IPS DF 19.7 (cell line): ENCODE results near the gene DENND2A.
"Not testable (repeated sequence)": the region's sequence is repeated elsewhere in the genome, so short reads cannot be mapped to it uniquely, and the experiment has no call there.

ENCODE experiments used
- DNase-seq: peaks from one replicate; pipeline ENCODE4 v3.0.0-alpha.2; 2013; ENCODE audit warnings: low read depth, low spot score

The DENND2A gene

DNA sequence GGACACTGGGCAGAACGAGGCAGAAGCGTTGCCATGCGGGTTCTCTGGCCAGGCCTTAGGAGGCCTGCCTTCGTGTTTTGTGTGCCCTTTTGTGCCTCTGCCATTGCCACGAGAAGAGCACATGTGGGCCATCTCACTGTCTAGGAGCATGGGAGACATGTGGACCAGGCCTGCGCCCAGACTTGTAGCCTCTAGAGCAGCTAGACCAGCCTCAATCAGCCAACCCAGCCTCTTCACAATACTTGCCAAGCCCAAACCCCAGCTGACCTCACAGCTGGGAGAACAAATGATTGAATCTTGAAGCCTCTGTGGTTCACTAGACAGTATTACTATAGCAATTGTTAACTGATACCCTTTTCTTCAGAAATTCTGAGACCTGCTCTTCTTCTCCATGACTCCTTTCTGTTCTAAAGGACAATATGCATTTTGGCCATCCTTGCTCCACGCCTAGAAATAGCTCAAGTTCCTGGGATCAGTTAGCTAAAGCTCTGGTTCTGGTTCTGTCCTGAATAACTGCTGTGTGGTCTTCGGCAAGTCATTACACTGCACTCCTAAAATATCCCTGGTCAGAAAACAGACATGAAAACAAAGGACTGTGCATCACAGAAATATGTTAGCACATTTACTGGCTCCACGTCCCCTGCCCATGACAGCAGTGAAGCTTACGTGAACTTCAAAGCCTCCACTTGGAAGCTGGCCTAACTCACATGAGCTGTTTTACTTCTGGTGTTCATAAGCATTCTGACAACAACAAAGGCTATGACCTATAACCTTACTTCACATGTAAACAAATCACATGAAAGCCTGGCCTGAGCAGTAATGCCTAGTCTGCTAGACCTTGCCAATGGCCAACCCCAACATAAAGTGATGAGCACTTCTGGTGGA is 89.0 kb downstream of the DENND2A start:
- no peak for DNase-seq

DNA sequence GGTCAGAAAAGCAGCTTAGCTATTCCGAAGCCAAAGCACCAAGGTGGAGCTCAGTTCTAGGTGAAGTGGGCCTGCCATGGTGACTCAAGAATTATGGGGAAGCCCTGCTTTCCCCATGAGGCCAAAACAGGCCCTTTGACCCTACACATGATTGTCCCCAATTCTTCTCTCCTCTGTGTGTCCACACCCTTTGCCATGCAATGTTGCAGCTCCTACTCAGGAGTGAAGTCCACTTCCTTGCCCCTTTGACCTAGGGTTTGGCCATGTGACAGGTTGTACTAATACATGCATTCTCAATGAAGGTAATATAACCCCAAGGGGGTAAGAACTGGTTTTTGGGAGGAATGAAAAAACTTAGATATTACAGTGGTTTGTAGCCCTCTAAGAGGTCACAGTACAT is 93.7 kb downstream of the DENND2A start:
- no peak for DNase-seq

DNA sequence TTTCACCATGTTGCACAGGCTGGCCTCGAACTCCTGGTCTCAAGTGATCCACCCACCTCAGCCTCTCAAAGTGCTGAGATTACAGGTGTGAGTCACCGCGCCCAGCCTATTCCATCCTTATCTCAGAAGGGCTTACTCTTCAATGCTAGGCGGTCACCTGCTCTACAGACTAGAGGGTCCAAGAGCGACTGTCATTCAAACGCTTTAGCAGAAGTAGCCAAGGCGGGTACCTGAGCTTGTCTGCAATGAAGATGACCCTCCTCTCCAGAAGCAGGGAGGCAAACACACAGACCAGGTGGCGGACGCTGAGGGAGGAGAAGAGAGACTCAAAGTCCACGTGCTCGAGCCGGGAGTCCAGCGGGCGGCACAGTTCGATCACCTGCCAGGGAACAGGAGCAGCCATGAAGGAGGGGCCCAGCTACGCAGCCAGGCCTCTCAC is 96.2 kb downstream of the DENND2A start:
- DNase-seq = no peak

DNA sequence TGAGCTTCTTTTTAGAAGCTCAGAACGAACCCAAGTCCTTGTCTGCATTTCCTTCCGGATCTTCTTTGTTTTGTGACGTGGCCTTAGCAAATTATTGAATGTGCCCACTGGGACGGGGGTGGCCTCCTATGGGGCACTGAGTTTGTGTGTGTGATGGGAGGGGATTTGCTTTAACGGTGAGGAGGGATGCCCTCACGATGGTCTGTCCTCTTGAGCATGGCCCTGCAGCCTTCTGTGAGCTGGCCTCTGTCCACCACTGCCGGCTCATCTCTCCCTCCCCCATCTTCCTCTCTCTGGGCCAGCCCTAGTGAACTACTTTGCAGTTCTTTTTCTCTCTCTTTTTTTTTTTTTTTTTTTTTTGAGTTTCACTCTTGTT is 98.4 kb downstream of the DENND2A start:
- DNase-seq = no peak

DNA sequence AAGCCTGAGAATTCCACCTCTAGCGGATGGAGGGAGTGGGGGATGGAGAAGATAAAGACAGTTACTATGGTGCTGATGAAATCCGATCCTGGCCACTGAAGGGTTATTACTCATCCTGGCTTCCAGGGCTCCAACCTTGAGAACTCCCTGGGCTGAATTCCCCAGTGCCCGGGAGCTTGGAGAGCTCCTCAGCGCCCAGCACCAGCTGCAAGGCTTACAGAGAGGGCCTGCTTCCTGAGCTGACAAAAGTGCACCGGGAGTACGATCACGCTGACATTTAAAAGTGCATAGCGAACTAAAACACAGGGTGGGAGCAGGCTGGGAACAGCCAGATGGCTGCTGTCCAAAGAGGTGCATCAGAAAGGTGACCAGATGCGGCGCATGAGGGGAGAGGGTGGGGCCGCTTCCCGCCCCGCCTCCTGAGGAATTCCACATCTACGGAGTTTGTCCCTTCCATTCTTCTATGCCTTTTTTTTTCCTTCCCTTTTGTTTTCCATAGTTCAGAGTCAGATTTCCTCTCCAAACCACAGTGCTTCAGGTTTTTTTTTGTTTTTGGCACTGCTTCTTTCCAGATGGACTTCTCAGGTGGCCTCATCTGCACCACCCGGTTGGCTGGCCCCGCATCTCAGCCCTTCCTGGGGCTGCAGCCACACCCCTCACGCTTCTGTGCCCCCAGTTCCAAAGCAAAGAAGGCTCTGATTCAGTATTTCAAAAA is 98.9 kb downstream of the DENND2A start:
- DNase-seq = peak; percentile 98

DNA sequence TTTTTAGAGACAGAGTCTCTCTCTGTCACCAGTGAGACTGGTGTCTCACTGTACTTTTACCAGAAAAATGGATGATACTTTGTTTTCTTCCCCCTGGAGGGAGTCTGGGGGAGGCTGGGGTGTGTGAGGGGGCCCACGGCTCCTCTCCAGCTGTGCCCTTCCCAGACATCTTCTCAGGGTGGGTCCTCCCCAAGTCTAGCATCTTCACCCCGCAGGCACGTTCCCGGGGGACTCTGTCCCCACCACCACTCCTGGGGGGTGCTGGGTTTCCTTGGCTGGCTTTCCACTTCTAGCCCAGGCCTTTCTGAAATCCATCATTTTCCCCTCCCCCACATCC is 99.5 kb downstream of the DENND2A start:
- DNase-seq = no peak

DNA sequence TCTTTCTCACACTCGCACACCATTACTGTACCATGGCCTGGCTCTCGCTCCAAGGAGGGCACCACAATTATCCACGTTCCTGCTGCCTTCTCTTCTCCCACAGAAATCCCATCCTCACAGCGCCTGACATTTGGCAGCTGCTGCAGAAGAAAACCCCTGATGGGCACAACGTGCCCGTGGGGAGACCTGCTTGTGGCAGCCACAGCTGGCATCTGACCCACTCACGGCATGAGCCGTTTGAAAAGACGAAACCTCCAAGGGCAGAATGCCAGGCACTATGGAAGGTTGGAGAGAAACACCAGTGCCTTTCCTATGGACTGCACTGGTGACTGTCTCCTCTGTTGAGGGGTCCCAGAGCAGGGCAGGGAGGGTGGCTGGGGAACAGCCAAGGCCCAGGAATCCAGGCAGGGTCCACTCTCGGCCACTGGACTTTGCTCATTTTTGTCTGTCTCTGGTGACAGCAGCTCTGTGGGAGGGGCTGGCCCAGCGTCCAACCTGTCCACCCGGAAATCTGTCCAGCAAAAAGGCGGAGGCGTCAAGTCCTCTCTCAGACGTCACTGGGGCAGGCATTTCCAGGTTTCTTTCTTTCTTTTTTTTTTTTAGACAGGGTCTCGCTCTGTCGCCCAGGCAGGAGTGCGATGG is 100.4 kb downstream of the DENND2A start:
- DNase-seq = no peak

DNA sequence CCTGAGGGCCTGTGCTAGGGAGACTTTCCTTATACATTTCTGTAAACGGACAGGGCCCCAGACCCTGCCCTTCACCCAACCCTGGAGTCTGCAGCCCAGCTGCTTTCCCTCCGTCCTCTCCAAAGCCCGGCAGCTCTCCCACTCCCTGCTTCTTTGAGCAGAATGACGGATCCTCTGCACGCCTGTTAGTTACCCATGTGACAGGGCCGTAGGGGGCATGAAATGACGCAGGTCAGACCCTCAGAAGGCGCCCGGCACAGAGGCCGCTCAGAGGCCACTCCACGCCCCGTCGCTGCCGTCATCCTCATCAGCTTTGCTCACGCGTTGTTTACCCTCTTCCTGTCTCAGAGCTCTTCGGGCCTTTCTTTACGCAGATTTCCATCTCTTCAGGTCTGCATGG is 101.2 kb downstream of the DENND2A start:
- DNase-seq = no peak

DNA sequence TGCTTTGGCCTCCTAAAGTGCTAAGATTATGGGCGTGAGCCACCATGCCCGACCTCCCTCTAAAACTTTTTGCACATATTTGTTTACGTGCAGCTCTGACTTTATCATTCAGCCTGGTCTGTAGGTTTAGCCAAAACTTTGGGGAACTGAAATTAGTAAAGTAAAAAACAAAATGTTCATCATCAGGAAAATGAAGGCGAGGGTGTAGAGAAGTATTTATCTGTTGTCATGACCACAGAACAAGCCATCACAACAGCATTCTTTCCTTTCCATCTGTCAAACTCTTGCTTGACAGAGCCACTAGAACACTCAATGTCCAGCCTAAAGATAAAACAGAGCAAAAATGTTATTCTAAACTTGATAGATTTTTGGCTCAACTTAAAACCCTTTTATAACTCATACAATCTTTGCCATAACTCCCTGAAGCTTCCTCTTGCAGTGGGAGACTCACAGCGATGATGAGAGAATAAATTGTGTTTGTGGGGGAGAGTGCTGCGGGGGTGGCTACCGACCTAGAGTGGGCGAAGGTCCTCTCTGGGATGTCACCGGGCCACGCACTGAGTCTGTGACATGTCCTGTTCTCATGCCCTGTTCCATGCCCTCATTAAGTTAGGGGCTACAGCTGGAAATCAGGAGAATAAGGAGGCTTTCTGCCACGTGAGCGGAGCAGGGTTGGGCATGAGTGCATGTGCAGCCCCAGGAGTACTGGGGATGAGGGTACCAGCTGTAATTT is 102.7 kb downstream of the DENND2A start:
- no peak for DNase-seq

DNA sequence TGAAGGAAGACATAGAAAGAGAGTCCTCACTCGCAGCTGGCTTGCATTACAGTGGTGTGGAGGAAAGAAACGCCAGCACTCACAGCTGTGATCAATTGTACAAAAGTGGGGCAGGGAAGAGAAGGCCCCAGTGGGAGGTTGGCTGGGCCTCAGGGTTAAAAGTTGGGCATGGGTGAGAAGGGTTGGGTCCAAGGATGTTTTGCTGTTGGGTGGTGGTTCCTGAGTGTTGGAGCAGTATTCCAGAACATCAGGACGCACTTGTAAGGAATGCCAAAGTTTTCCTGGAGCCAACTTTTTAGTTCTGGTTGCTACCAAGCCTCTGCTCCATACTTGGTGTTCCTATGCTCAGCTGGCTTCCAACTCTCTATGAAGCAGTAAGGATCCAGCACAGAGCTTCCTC is 105.9 kb downstream of the DENND2A start:
- no peak for DNase-seq

DNA sequence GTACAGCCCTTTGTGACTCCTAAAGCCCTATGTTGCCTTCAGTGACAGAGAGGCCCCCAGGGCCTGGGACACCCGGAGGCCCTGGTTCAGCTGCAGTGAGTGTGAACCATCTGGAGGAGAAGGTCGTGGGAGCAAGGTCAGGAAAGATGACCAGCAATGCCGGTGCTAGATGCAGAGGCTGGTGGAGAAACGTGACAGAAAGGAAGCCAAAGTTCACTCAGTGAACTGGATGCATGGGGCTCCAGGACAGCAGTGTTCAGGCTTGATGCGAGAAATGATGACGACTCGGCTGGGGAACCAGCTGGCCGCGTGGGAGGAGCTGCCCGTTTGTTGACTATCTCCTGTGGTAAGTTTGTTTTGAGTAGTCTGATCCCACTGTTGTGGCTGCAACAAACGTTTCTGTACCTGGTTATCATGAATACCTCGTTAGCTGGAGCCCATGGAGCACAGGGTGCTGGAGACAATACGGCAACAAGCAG is 107.2 kb downstream of the DENND2A start:
- DNase-seq = no peak

DNA sequence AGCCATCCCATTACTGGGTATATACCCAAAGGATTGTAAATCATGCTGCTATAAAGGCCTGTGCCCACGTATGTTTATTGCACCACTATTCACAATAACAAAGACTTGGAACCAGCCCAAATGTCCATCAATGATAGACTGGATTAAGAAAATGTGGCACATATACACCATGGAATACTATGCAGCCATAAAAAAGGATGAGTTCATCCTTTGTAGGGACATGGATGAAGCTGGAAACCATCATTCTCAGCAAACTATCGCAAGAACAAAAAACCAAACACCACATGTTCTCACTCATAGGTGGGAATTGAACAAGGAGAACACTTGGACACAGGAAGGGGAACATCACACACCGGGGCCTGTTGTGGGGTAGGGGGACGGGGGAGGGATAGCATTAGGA is 111.2 kb downstream of the DENND2A start:
- DNase-seq = not testable (repeated sequence)

DNA sequence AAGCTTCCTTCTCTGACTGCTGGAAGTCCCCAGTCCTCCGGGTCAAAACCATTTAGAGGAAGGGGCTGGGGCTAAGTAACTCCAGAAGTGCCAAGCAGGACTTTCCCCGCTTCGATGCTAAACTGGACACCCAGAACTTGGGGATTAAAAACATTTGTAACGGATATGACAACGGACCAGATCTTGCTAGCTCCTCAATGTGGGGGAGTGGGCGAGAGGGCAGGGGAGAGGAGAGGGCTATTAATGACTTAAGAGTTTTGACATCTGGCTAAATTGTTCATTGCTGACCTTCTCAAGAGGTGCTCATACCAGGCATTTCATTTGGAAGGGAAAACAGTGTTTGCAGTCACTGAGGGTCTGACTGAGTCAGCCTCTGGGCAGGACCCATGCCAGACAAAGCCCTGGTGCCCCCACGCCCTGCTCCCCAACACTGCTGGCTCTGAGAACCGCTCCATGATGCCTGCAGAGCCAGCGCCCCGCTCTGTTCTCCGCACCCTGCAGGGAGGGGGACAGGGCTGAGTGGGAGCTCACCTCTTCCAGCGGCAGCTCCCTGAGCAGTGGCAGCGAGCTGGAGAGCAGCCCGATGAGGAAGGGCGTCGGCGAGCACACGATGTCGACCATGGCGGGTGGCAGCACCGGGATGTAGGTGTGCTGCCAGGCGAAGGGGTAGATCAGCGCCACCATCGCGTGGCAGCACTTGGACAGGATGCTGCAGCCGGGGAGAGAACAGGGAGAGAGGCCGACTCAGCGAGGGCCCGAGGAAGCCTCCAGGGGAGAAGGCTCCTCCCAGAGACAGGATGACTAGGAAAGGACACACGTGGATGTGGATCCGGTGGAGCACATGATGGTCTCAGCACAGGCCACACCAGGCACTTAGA is 113.6 kb downstream of the DENND2A start:
- no peak for DNase-seq

DNA sequence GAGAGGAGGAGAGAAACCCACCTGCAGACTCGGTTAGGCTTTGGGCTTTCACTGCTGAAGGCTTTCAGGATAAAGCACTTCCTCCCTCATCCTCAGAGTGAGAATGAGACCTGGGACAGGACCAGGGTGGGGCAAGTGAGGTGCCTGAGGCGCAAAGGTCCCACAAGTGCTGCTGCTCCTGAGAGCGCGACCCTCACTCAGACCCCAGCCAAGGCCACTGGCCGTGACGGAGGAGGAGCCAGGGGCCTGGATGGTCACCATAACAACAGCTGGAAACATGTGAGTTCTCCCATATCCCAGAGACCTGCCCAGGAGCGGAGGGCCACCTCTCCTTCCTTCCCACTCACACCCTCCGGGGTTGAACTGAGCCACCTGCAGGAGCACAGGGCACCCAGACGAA is 114.4 kb downstream of the DENND2A start:
- DNase-seq = no peak

DNA sequence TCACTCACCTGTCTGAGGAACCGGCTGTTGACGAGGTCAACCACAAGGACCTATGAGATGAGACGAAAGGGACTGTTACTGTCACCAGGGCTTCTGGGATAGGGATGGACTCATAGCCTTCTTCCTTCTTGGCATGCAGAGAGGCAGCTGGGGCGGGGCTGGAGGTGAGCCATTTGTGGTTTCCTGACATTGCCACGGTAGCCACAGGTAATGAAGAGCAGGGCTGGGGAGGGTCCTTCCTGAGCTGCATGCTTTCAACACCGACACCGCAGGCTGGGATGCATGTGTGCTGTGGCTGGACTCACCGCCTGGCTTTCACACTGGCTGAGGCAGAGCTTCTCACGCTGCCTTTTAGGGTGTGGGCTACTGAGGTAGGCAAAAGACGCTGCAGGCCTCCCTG is 114.9 kb downstream of the DENND2A start:
- DNase-seq = no peak

DNA sequence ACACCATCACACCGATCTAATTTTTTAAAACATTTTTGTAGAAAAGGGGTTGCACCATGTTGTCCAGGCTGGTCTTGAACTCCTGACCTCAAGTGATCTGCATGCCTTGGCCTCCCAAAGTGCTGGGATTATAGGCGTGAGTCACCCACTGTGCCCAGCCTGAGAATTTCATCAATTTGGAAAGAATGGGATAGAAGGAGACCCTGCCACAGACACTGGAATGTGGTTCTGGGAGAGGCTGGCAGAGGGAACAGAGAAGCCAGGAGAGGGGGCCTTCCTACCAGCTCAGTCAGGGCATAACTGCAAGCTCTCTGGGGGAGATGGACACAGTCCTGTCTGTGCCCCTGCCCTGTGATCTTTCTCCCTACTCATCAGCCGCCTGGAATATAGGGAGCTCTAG is 119.2 kb downstream of the DENND2A start:
- no peak for DNase-seq

DNA sequence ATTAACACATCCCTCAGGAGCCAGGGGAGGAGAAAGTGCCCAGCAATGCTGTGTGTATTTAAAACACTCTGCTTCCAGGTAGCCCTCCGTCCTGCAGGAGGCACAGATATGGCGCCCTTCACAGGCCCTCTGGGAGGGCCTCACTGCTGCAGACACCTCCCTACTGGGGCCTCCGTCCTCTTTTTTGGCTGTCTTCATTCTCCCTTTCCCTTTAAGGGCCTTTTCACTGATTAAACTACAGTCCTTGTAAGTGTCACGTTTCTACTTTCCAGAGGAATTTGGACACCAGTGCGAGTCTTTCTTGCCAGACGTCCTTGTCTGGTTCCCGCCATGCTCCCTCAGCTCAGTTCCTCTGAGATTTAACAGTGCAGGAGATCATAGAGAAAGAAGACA is 121.6 kb downstream of the DENND2A start:
- DNase-seq = no peak

DNA sequence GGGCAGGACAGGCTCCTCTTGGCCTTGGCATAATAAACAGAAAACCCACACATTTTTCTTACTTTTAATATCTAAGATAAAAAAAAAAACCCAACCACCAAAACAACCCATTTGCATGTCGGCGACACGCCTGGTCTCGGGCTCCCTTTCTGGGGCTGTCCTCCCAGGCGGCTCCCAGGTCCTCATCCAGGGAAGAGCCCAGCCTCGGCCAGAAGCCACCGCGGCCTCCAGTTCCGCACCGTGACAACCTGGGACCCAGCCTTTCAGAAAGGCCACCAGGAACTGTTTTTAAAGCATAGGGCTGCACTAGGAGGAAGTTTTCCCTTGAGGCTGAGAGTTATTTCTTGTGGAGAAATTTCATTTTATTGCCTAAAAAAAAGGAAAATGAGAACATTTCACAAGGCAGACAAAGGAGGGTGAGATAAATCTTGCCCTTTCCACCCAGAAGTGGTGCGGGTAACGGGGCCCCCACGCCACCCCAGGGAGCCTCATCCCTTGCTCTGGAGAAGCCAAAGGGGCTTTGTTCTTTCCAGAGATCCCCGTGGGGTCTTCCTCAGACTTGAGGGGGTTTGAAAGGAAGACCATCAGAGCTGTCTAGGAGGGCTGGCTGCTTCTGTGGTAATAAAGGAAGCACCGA is 122.1 kb downstream of the DENND2A start:
- no peak for DNase-seq

DNA sequence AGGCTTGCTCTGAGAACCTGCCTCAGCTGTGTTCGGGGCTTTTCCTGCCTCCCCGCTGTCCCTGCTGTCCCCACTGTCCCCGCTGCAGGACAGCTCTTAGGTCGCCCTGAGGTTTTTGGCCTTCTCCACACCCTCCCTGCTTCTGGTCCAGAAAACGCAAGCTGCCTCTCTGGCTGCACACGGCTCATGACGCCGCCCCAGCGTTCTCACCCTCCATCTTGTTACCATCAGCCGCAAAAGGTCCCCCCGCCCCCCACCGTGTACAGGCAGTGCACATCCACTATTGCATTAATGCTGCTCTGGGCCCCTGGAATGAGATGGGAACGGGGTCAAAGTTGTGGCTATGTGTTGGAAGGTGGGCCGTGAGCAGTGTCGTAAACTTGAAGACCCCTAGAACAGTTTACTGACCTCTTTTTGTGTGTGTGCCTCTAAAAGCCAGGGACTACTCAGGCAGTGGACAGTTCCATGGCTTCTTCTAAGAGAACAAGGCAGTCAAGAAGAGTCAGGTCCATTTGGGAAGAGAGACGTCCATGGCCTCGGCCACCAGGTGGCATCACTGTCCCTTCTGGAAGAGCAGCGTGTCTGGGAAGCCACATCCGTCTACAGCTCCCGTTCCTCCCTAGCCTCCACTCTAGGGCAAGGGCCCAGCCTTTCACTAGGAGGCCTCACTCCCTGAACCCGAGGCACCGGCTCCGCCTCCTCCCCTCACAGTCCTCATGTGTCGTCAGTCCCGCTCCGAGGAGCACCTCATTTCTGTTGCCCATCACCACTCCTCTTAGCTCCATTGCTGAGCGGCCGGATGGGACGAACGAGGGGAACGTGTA is 122.9 kb downstream of the DENND2A start:
- DNase-seq = peak; percentile 91
